ENCODE data around the gene CDH4. TPM values are rescaled to one million over a fixed set of nuclear protein-coding genes. Genes with fewer than 3 reads are reported as not detected.

Gene CDH4
- total and polyA plus RNA-seq, 2 of the 8 experiments (the other 6 are each of a cell fraction or from before 2014, with no cell fraction given) = 4.3 to 7.9 TPM

DNA sequence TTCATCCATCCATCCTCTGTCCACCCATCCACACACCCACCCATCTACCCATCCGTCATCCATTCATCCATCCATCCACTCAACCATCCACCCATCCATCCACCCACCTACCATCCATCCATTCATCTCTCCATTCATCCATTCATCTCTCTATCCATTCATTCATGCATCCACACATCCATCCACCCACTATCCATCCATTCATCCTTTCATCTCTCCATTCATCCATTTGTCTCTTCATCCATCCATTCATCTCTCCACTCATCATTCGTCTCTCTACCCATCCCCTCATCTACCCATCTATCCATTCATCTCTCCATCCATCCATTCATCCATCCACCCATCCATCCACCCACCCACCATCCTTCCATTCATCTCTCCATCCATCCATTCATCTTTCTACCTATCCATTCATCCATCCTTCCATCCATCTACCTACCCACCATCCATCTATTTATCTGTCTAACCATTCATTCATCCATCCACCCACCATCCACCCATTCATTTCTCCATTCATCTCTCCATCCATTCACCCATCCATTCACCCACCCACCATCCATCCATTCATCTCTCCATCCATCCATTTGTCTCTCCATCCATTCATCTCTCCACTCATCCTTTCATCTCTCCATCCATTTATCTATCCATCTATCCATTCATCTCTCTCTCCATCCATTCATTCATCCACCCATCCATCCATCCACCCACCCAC lies 538.2 kb downstream of the CDH4 start:
- Histone ChIP-seq H2AFZ (ENCODE audit: low read length) (no peak overlapping the region), H4K91ac (replicated peaks; ENCODE audit: insufficient read length, low read length) (no peak overlapping the region), H2AK5ac (ENCODE audit: low read depth, low read length) (no peak overlapping the region), H2BK5ac (ENCODE audit: low read depth, low read length) (no peak overlapping the region), H3K4me3 (ENCODE audit: extremely low read depth in 1 of 4, insufficient read depth in 2 of 4, low read depth in 3 of 4, low read length in 4 of 4) (no peak overlapping the region), H3K9me3 (ENCODE audit: insufficient read depth in 2 of 2, low read depth in 1 of 2, low read length in 1 of 2) (no peaks in the 10 kb centered on the region), H2BK12ac (ENCODE audit: low read depth, low read length) (no peak overlapping the region), H3K79me1 (ENCODE audit: low read depth, low read length) (no peaks in the 10 kb centered on the region), H3K27ac (ENCODE audit: low read depth, low read length) (no peak overlapping the region), H4K8ac (ENCODE audit: extremely low read depth, insufficient read depth, low read length) (no peak overlapping the region), H3K27me3 (replicated peaks in 1 of 4; ENCODE audit: control insufficient read depth in 3 of 4, extremely low read depth in 1 of 4, insufficient read depth in 3 of 4, low read length in 3 of 4) (peaks cover 0 to 8% (median 0%) of the 10 kb centered on the region in 4 experiments; a peak in 2 of 7 replicates), H2BK120ac (replicated peaks; ENCODE audit: low read depth, low read length) (no peak overlapping the region), H2BK20ac (ENCODE audit: low read length) (no peak overlapping the region), H3K56ac (replicated peaks; ENCODE audit: insufficient read length, low read depth, low read length) (peak overlapping the region; percentile 83), H3K9ac (replicated peaks in 1 of 4; ENCODE audit: extremely low read depth in 1 of 4, low read depth in 3 of 4, low read length in 3 of 4) (no peak overlapping the region), H3K4ac (replicated peaks; ENCODE audit: insufficient read length, low read depth, low read length) (no peak overlapping the region), H3K18ac (ENCODE audit: extremely low read depth, low read length) (no peak overlapping the region), H3K4me2 (ENCODE audit: insufficient read depth in 1 of 2, low read depth in 2 of 2, low read length in 2 of 2) (no peak overlapping the region), H3K14ac (ENCODE audit: insufficient read length) (no peak overlapping the region), H4K20me1 (replicated peaks in 1 of 2; ENCODE audit: control insufficient read depth in 1 of 2, insufficient read depth in 2 of 2, low read length in 2 of 2) (peaks cover 0 to 10% of the 10 kb centered on the region in 2 experiments), H2BK15ac (ENCODE audit: low read length) (0 out of 2 replicates have a peak overlapping the region, but pooled peaks have one; percentile 1), H3K4me1 (replicated peaks in 1 of 4; ENCODE audit: control insufficient read depth in 3 of 4, insufficient read depth in 4 of 4, low read length in 3 of 4) (no peaks in the 10 kb centered on the region), H3K23ac (ENCODE audit: insufficient read length) (no peak overlapping the region), H3K23me2 (ENCODE audit: low read depth, low read length) (peaks cover 13% of the 10 kb centered on the region; the same call in 1 of the 2 replicates), H4K5ac (ENCODE audit: insufficient read length, low read depth, low read length) (no peak overlapping the region), H3K36me3 (ENCODE audit: control insufficient read depth in 2 of 4, insufficient read depth in 4 of 4, low read length in 3 of 4) (no peaks in the 10 kb centered on the region), H3K79me2 (ENCODE audit: control insufficient read depth in 1 of 2, insufficient read depth in 2 of 2, low read length in 2 of 2) (no peaks in the 10 kb centered on the region)
- 90 to 100% methylated on average over 1 to 2 of the region's 2 CpGs for WGBS, 2 experiments (ENCODE audit: extremely low coverage in 1 of 2, insufficient coverage in 1 of 2, insufficient read length in 1 of 2, insufficient replicate concordance in 2 of 2, low coverage in 1 of 2, low lambda C conversion rate in 2 of 2, missing lambda C conversion rate in 1 of 2)
- CTCF ChIA-PET (ENCODE audit: partially characterized antibody) = interaction anchor here (1.5 kb wide), 1 partner anchor 71 kb away, joined by 3 read pairs; no protein-coding TSS in a partner anchor
- POLR2A ChIA-PET (ENCODE audit: partially characterized antibody) = no interaction called here
- no peak for DNase-seq (ENCODE audit: low read depth in 1 of 2, low spot score in 2 of 2)
- FAIRE-seq = no peak
- TF ChIP-seq PHF8 (conservative IDR thresholded peaks at IDR 0.05; ENCODE audit: low read depth, low read length) = no peak
- no peak for TF ChIP-seq JUND (IDR thresholded peaks at IDR 0.05; ENCODE audit: low read length)
- TF ChIP-seq TAF7 (optimal IDR thresholded peaks at IDR 0.05; ENCODE audit: borderline replicate concordance, low read depth, low read length) = no peak
- no peak for TF ChIP-seq EGR1 (IDR thresholded peaks at IDR 0.05; ENCODE audit: borderline replicate concordance, low read depth, low read length)
- no peak for TF ChIP-seq BACH1 (IDR thresholded peaks at IDR 0.05; ENCODE audit: low read length)
- TF ChIP-seq MAFK (IDR thresholded peaks at IDR 0.05; ENCODE audit: low read depth, low read length) = no peak
- TF ChIP-seq SP4 (IDR thresholded peaks at IDR 0.05; ENCODE audit: low read length) = no peak
- no peak for TF ChIP-seq POU5F1 (IDR thresholded peaks at IDR 0.05; ENCODE audit: low read depth, low read length)
- no peak for TF ChIP-seq YY1 (IDR thresholded peaks at IDR 0.05; ENCODE audit: low read depth, low read length)
- no peak for TF ChIP-seq SIN3A (conservative IDR thresholded peaks at IDR 0.05 in 1 of 2, IDR thresholded peaks at IDR 0.05 in 1 of 2; ENCODE audit: low read depth in 1 of 2, low read length in 2 of 2)
- TF ChIP-seq SIRT6 (IDR thresholded peaks at IDR 0.05; ENCODE audit: low read length) = no peak
- TF ChIP-seq CBX8 (IDR thresholded peaks at IDR 0.05; ENCODE audit: borderline replicate concordance, low read depth, low read length) = no peak
- TF ChIP-seq, protein P1, sequence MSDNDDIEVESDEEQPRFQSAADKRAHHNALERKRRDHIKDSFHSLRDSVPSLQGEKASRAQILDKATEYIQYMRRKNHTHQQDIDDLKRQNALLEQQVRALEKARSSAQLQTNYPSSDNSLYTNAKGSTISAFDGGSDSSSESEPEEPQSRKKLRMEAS (IDR thresholded peaks at IDR 0.05) = no peak
- TF ChIP-seq SIX5 (IDR thresholded peaks at IDR 0.05; ENCODE audit: low read depth, low read length) = no peak

Measured in H1 (cell line).